Measurements from ENCODE around the gene MAPRE3. TPM values are rescaled to one million over a fixed set of nuclear protein-coding genes. Genes with fewer than 3 reads are reported as not detected.

MAPRE3 gene
- total RNA-seq, 2 donors from 2014 or later: 12.0 to 28.9 TPM

GRCh38 chr2:27001950-27002349 is 31.5 kb downstream of the MAPRE3 start:
- WGBS: 67% methylated on average over 5 of the region's 5 CpGs
- DNase-seq (ENCODE audit: low spot score): no peak
- H3K27ac ChIP-seq: no peak overlapping the region

DNA sequence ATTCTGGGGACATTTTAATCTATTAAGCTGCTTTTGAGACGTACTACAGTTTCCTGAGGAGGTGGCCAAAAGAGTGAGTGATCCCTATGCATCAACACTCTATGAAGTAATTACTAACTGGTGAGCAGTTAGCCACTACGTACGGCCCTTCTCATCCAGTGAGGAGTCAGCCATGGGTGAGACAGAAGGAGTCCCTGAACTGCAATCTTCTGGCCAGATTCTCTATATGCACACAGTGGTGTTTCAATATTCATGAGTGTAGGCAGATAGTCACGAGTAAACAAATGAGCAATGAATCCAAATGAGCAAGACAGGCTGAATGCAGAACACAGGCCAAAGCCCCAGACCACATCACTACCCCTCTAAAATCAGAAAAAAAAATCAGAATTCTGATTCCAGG is 32.6 kb downstream of the MAPRE3 start:
- no peaks in the 10 kb centered on the region for H3K4me1 ChIP-seq (replicated peaks)
- H3K4me3 ChIP-seq: no peak overlapping the region
- H3K27ac ChIP-seq: no peak overlapping the region
- no peaks in the 10 kb centered on the region for H3K36me3 ChIP-seq
- TF ChIP-seq POLR2AphosphoS5 (IDR thresholded peaks at IDR 0.05) (no peak), POLR2A (IDR thresholded peaks at IDR 0.05) (no peak), CTCF (IDR thresholded peaks at IDR 0.05) (no peak)
- H3K27me3 ChIP-seq (replicated peaks; ENCODE audit: insufficient read depth): no peaks in the 10 kb centered on the region
- intact Hi-C loops (cut with DNase I): no loop called here
- H3K9me3 ChIP-seq: no peaks in the 10 kb centered on the region
- DNase-seq (ENCODE audit: low spot score): no peak
- 89% methylated on average over 4 of the region's 4 CpGs for WGBS

More at GRCh38 chr2:27001950-27002349, 31.5 kb downstream of the MAPRE3 start:
- Histone ChIP-seq H3K9me3 (no peaks in the 10 kb centered on the region), H3K27me3 (replicated peaks; ENCODE audit: insufficient read depth) (no peaks in the 10 kb centered on the region), H3K4me3 (no peak overlapping the region), H3K4me1 (replicated peaks) (no peaks in the 10 kb centered on the region), H3K36me3 (no peaks in the 10 kb centered on the region)
- no peak for TF ChIP-seq POLR2A (IDR thresholded peaks at IDR 0.05)
- no peak for TF ChIP-seq POLR2AphosphoS5 (IDR thresholded peaks at IDR 0.05)
- TF ChIP-seq CTCF (IDR thresholded peaks at IDR 0.05): no peak
- intact Hi-C loops (cut with DNase I): no loop called here

DNA sequence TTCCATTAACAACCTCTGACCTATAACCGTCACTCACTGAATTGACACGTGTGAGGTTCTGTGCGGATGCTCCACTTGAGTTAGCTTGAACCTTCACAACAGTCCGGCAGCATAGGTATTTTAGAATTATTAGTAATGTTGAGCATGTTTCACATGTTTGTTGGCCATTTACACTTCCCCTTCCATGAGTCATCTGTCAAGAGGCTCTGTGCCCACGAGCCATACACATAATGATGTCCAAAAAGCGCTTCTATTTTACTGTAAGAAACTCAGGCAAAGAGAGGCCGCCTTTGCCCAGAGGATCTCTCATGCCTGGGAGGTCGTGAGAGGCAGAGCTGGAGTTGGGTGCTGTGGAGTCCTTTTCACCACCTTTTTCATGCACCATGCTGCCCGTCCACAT is 33.4 kb downstream of the MAPRE3 start:
- 87% methylated on average over 9 of the region's 9 CpGs for WGBS
- Histone ChIP-seq H3K36me3 (no peaks in the 10 kb centered on the region), H3K4me3 (no peak overlapping the region), H3K27me3 (replicated peaks; ENCODE audit: insufficient read depth) (no peaks in the 10 kb centered on the region), H3K9me3 (no peaks in the 10 kb centered on the region), H3K27ac (no peak overlapping the region), H3K4me1 (replicated peaks) (no peaks in the 10 kb centered on the region)
- DNase-seq (ENCODE audit: low spot score): no peak
- TF ChIP-seq POLR2A (IDR thresholded peaks at IDR 0.05) (no peak), CTCF (IDR thresholded peaks at IDR 0.05) (no peak), POLR2AphosphoS5 (IDR thresholded peaks at IDR 0.05) (no peak)
- intact Hi-C loops (cut with DNase I): no loop called here

DNA sequence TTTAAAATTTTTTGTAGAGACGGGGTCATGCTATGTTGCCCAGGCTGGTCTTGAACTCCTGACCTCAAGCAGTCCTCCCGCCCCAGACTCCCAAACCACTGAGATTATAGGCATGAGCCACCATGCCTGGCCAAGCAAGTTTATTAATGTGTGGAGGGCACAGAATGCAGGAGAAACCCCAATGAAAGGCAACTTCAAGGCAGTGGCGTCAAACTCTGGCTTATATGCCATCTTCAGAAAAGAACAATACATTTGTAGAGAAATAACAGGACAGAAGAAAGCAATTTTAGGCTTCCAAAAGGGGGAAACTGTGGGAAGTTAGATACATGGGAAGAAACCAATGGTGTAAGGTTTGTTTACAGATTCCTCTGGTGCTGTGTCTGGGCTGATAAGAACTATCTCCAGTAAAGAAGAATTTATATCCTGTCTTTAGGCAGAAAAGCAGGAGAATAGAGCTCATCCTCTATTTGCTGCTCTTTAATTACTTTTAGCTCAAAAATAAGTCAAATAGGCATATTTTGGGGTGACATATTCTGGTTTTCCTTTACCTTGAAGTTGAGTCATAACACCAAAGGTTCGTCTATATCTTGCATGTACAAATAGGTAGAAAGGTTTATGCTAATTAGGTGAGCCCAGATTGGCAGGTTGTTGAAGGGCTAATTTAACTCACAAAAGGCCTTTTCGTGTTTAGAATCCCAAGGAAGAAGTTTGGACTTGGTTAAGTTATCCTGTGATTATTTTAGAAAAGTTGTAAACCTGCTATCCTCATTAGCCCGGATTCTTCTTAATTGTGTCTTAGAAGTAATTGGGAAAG is 36.4 kb downstream of the MAPRE3 start:
- no peak for DNase-seq (ENCODE audit: low spot score)
- H3K27ac ChIP-seq: no peak overlapping the region
- no peak overlapping the region for H3K4me3 ChIP-seq
- TF ChIP-seq CTCF (IDR thresholded peaks at IDR 0.05) (no peak), POLR2A (IDR thresholded peaks at IDR 0.05) (no peak), POLR2AphosphoS5 (IDR thresholded peaks at IDR 0.05) (no peak)
- H3K27me3 ChIP-seq (replicated peaks; ENCODE audit: insufficient read depth): no peaks in the 10 kb centered on the region
- intact Hi-C loops (cut with DNase I): no loop called here
- no peaks in the 10 kb centered on the region for H3K4me1 ChIP-seq (replicated peaks)
- WGBS: 77% methylated on average over 6 of the region's 6 CpGs
- no peaks in the 10 kb centered on the region for H3K36me3 ChIP-seq
- no peaks in the 10 kb centered on the region for H3K9me3 ChIP-seq
